ENCODE results near the gene PDGFRB. TPM values are rescaled to one million over a fixed set of nuclear protein-coding genes. Genes with fewer than 3 reads are reported as not detected.

Gene PDGFRB
- total and polyA plus RNA-seq, 7 donors: 14.6 to 56.0 (median 34.0) TPM

DNA sequence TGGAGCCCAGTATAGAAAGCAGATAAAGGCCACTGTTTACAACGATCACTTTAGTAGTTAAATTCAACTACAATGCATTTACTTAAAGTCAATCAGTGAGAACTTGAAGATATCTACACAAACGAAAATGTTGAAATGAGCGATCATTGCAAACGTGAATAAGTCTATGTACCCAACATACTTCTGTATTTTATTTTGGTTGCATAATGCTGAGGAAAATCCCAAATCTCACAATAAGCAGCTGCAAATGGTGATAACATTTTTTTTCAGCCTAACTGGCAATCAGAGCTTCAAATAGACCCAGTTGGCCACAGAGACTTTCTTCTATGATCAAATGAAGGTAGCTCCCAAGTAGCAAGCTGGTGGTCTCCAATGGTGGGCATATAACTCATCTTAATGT lies 32.1 kb downstream of the PDGFRB start:
- intact Hi-C loops (cut with DNase I): no loop called here
- Histone ChIP-seq H3K27ac (no peak overlapping the region), H3K9me3 (no peaks in the 10 kb centered on the region), H3K4me1 (no peaks in the 10 kb centered on the region), H3K27me3 (ENCODE audit: insufficient read depth in 3 of 3, low read length in 2 of 3) (no peaks in the 10 kb centered on the region), H3K4me3 (no peak overlapping the region), H3K36me3 (ENCODE audit: insufficient read depth in 1 of 2, low read depth in 1 of 2) (peaks cover 0 to 17% of the 10 kb centered on the region in 2 donors)
- DNase-seq: no peak
- no peak for TF ChIP-seq CTCF (IDR thresholded peaks at IDR 0.05)
- no peak for ATAC-seq
- WGBS, 3 donors: 78 to 92% (median 81%) methylated on average over 4 of the region's 4 CpGs

- no peaks in the 10 kb centered on the region for H3K9me3 ChIP-seq
- no peak for TF ChIP-seq CTCF (IDR thresholded peaks at IDR 0.05)
- 89 to 92% (median 91%) methylated on average over 15 of the region's 15 CpGs for WGBS, 3 donors
- H3K36me3 ChIP-seq (ENCODE audit: insufficient read depth in 1 of 2, low read depth in 1 of 2): peaks cover 0 to 17% of the 10 kb centered on the region in 2 donors
- no peak for ATAC-seq
- no peak overlapping the region for H3K27ac ChIP-seq
- H3K27me3 ChIP-seq (ENCODE audit: insufficient read depth in 3 of 3, low read length in 2 of 3): no peaks in the 10 kb centered on the region
- H3K4me1 ChIP-seq: no peaks in the 10 kb centered on the region
- no peak overlapping the region for H3K4me3 ChIP-seq
- intact Hi-C loops (cut with DNase I): no loop called here
- no peak for DNase-seq
These were observed 32.8 kb downstream of the PDGFRB start for GRCh38 chr5:150122536-150123481.

DNA sequence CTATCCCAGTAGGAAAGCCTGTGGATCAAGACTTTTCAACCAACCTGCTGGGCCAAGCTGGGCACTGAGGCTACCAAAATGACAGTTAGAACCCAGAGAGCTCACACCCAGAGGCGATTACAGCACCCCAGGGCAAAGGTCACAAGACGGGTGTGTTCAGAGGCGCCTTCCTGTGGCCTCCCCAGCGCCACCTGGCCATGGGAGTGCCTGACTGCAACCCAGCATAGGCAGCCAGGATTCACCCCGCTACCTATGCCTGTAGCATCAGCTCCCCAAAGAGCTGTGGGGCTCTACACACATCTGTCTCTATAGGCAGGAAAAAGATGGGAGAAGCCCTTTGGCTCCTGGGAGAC lies 33.5 kb downstream of the PDGFRB start:
- intact Hi-C loops (cut with DNase I): no loop called here
- H3K4me1 ChIP-seq: no peaks in the 10 kb centered on the region
- no peak overlapping the region for H3K4me3 ChIP-seq
- WGBS, 3 donors: 52 to 61% (median 59%) methylated on average over 5 of the region's 5 CpGs
- peaks cover 0 to 17% of the 10 kb centered on the region in 2 donors for H3K36me3 ChIP-seq (ENCODE audit: insufficient read depth in 1 of 2, low read depth in 1 of 2)
- no peak overlapping the region for H3K27ac ChIP-seq
- H3K9me3 ChIP-seq: no peaks in the 10 kb centered on the region
- no peak for TF ChIP-seq CTCF (IDR thresholded peaks at IDR 0.05)
- no peaks in the 10 kb centered on the region for H3K27me3 ChIP-seq (ENCODE audit: insufficient read depth in 3 of 3, low read length in 2 of 3)
- DNase-seq: no peak
- ATAC-seq: peak in 1 of 4 donors; percentile 22

DNA sequence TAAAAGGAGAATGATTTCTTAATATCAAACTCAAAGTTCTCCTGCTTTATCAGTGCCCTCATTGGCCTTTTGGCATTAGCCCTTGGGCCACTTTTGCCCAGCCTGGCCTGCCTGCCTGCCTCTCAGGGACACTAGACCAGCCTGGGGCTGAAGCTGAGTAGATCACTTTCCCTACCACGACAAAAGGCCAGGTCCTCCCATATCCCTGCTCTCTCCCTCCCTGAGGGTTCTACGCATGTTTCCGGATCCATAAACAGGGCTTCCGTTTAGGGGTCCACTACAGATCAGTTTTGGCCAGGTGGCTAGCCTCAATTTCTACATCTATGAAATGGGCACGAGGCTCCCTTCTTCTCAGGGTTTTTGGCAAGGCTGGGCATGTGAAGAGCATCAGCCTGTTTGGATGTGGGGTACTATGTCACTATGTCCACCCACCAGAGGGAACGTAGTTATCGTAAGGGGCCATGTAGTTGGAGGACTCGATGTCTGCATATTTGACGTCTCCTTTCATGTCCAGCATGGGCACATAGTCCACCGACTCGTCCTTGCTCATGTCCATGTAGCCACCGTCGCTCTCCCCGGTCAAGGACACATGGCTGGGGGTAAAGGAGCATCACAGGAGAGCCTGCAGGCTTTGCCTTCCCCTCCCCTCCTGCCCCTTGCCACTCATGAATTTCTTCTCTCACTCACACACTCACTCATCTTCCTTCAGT lies 34.0 kb downstream of the PDGFRB start:
- Histone ChIP-seq H3K36me3 (ENCODE audit: insufficient read depth in 1 of 2, low read depth in 1 of 2) (peaks cover 0 to 17% of the 10 kb centered on the region in 2 donors), H3K9me3 (no peaks in the 10 kb centered on the region), H3K27ac (no peak overlapping the region), H3K4me3 (no peak overlapping the region), H3K27me3 (ENCODE audit: insufficient read depth in 3 of 3, low read length in 2 of 3) (no peaks in the 10 kb centered on the region), H3K4me1 (no peaks in the 10 kb centered on the region)
- no peak for ATAC-seq
- no peak for DNase-seq
- TF ChIP-seq CTCF (IDR thresholded peaks at IDR 0.05): no peak
- WGBS, 3 donors: 90 to 92% (median 90%) methylated on average over 14 of the region's 14 CpGs
- intact Hi-C loops (cut with DNase I): no loop called here
